HEK293T (cell line): ENCODE data around the gene OPCML.

Experiments
- CTCF ChIA-PET: fragments of 350-600 bp; formaldehyde crosslinking; extraction: SDS; loops from one replicate; lab custom pipeline; 2021; ENCODE audit warnings: antibody characterized with exemption, inconsistent platforms; lab: Yijun Ruan, JAX
- POLR2A ChIA-PET: fragments of 350-600 bp; formaldehyde crosslinking; extraction: SDS; loops from one replicate; lab custom pipeline; 2020; ENCODE audit warnings: antibody characterized with exemption, inconsistent platforms; lab: Yijun Ruan, JAX
- DNase-seq: peaks from one replicate; pipeline ENCODE4 v3.0.0; 2012; ENCODE audit warnings: mixed read lengths; ENCODE audit errors: extremely low spot score
- ARNT ChIP-seq: fragments of 450-650 bp; IDR thresholded peaks from 2 replicates; pipeline ENCODE4 v1.6.1; 2017; ENCODE audit warnings: mild to moderate bottlenecking
- BHLHE40 ChIP-seq: fragments of 450-650 bp; IDR thresholded peaks from 2 replicates; pipeline ENCODE4 v1.6.1; 2016; ENCODE audit warnings: mild to moderate bottlenecking, moderate library complexity, borderline replicate concordance
- CTBP1 ChIP-seq: fragments of 450-650 bp; IDR thresholded peaks from 2 replicates; pipeline ENCODE4 v1.6.1; 2016; ENCODE audit warnings: borderline replicate concordance
- ELF4 ChIP-seq: fragments of 450-650 bp; IDR thresholded peaks from 2 replicates; pipeline ENCODE4 v1.6.1; 2017; ENCODE audit warnings: antibody characterized with exemption
- FOXA1 ChIP-seq: fragments of 450-650 bp; IDR thresholded peaks from 2 replicates; pipeline ENCODE4 v1.6.1; 2016; ENCODE audit warnings: mild to moderate bottlenecking
- FOXK2 ChIP-seq: fragments of 450-650 bp; IDR thresholded peaks from 2 replicates; pipeline ENCODE4 v1.6.1; 2016; ENCODE audit warnings: mild to moderate bottlenecking
- FOXM1 ChIP-seq: fragments of 450-650 bp; IDR thresholded peaks from 2 replicates; pipeline ENCODE4 v1.6.1; 2017; ENCODE audit warnings: mild to moderate bottlenecking, borderline replicate concordance
- HDGF ChIP-seq: fragments of 450-650 bp; IDR thresholded peaks from 2 replicates; pipeline ENCODE4 v1.6.1; 2017; ENCODE audit warnings: antibody characterized with exemption, borderline replicate concordance
- L3MBTL2 ChIP-seq: fragments of 450-650 bp; conservative IDR thresholded peaks from 2 replicates; pipeline ENCODE4 v1.6.1; 2016; ENCODE audit warnings: mild to moderate bottlenecking
- LEF1 ChIP-seq: fragments of 450-650 bp; IDR thresholded peaks from 2 replicates; pipeline ENCODE4 v1.6.1; 2017; ENCODE audit warnings: mild to moderate bottlenecking, borderline replicate concordance
- NFRKB ChIP-seq: fragments of 450-650 bp; IDR thresholded peaks from 2 replicates; pipeline ENCODE4 v1.6.1; 2016; ENCODE audit warnings: mild to moderate bottlenecking, moderate library complexity
- PKNOX1 ChIP-seq: fragments of 450-650 bp; IDR thresholded peaks from 2 replicates; pipeline ENCODE4 v1.6.1; 2016
- SP1 ChIP-seq: fragments of 450-650 bp; IDR thresholded peaks from 2 replicates; pipeline ENCODE4 v1.6.1; 2017
- SUZ12 ChIP-seq: fragments of 450-650 bp; IDR thresholded peaks from 2 replicates; pipeline ENCODE4 v1.6.1; 2016; ENCODE audit warnings: mild to moderate bottlenecking
- TARDBP ChIP-seq: fragments of 450-650 bp; IDR thresholded peaks from 2 replicates; pipeline ENCODE4 v1.6.1; 2016
- ZNF384 ChIP-seq: fragments of 450-650 bp; IDR thresholded peaks from 2 replicates; pipeline ENCODE4 v1.6.1; 2016

The OPCML gene

GRCh38 chr11:132782102-132782501 is 750.2 kb downstream of the OPCML start:
- TF ChIP-seq LEF1 (no peak), L3MBTL2 (no peak), PKNOX1 (no peak), SUZ12 (no peak), BHLHE40 (no peak), FOXA1 (no peak), CTBP1 (no peak), FOXK2 (no peak), TARDBP (no peak), NFRKB (no peak), ZNF384 (no peak), HDGF (no peak), FOXM1 (no peak), ELF4 (no peak), ARNT (no peak)
- CTCF ChIA-PET, result no interaction called here
- no peak for DNase-seq
- POLR2A ChIA-PET, result no interaction called here

- TF ChIP-seq FOXM1 (no peak), L3MBTL2 (no peak), SP1 (no peak), ARNT (no peak), CTBP1 (no peak), HDGF (no peak), LEF1 (no peak), BHLHE40 (no peak), SUZ12 (no peak), TARDBP (no peak), ELF4 (no peak), NFRKB (no peak)
- POLR2A ChIA-PET, result no interaction called here
- no peak for DNase-seq
- CTCF ChIA-PET, result no interaction called here
Measured at GRCh38 chr11:132780046-132780445, 752.3 kb downstream of the OPCML start.

GRCh38 chr11:132779497-132779896 is 752.8 kb downstream of the OPCML start:
- CTCF ChIA-PET, result no interaction called here
- no peak for TF ChIP-seq NFRKB
- TF ChIP-seq FOXA1, result no peak
- TF ChIP-seq TARDBP, result no peak
- no peak for TF ChIP-seq HDGF
- TF ChIP-seq ARNT, result no peak
- no peak for TF ChIP-seq LEF1
- no peak for TF ChIP-seq FOXK2
- TF ChIP-seq SUZ12, result no peak
- TF ChIP-seq FOXM1, result no peak
- DNase-seq, result no peak
- POLR2A ChIA-PET, result no interaction called here

- DNase-seq, result no peak
- CTCF ChIA-PET, result no interaction called here
- TF ChIP-seq BHLHE40, result no peak
- no peak for TF ChIP-seq FOXK2
- TF ChIP-seq ELF4, result no peak
- no peak for TF ChIP-seq PKNOX1
- no peak for TF ChIP-seq NFRKB
- TF ChIP-seq CTBP1, result no peak
- TF ChIP-seq LEF1, result no peak
- TF ChIP-seq SUZ12, result no peak
- TF ChIP-seq ARNT, result no peak
- no peak for TF ChIP-seq HDGF
- no peak for TF ChIP-seq FOXA1
- no peak for TF ChIP-seq ZNF384
- no peak for TF ChIP-seq SP1
- TF ChIP-seq TARDBP, result no peak
- no peak for TF ChIP-seq L3MBTL2
- no peak for TF ChIP-seq FOXM1
- POLR2A ChIA-PET, result no interaction called here
Measured at GRCh38 chr11:132777067-132777975, 755.0 kb downstream of the OPCML start.

GRCh38 chr11:132773751-132774150 is 758.5 kb downstream of the OPCML start:
- ChIA-PET CTCF (no interaction called here), POLR2A (no interaction called here)
- DNase-seq, result no peak
- TF ChIP-seq LEF1 (no peak), NFRKB (no peak), SP1 (no peak), HDGF (no peak), ZNF384 (no peak), BHLHE40 (no peak), SUZ12 (no peak), ARNT (no peak), TARDBP (no peak), ELF4 (no peak), FOXM1 (no peak), L3MBTL2 (no peak), FOXK2 (no peak), PKNOX1 (no peak), FOXA1 (no peak), CTBP1 (no peak)
